K562 (cell line): ENCODE data around the gene CSF2. TPM values are rescaled to one million over a fixed set of nuclear protein-coding genes. Genes with fewer than 3 reads are reported as not detected.

Source experiments
- ATAC-seq: fragments of 200-7000 bp; cut with Tn5 transposase; 3 replicates; pipeline ENCODE4 v1.9.1; 2020; ENCODE audit warnings: moderate library complexity
- BruUV-seq: library from RNA; stranded (reverse); fragments of 400-500 nt; replicated peaks from 2 replicates; lab custom pipeline; 2021; lab: Mats Ljungman, UMichigan
- CTCF ChIA-PET: fragments of 300-600 bp; formaldehyde crosslinking; extraction: SDS; loops from one replicate; lab custom pipeline; 2021; ENCODE audit warnings: low intra/inter-chr PET ratio; lab: Yijun Ruan, JAX
- POLR2A ChIA-PET: fragments of 300-600, 350-650 bp; sonication (Branson Sonifier 250); formaldehyde crosslinking; extraction: SDS; loops from one replicate; lab custom pipeline; 2021; ENCODE audit warnings: antibody characterized with exemption, inconsistent platforms; lab: Yijun Ruan, JAX
- DNase-seq, 4 experiments: peaks; one replicate each; pipeline versions ENCODE4 v3.0.0 to v3.0.0-alpha.2; 2011 to 2018; ENCODE audit warnings: low spot score in 3 of 4, mixed read lengths in 3 of 4; ENCODE audit errors: extremely low read depth in 1 of 4
- FAIRE-seq: peaks from 2 replicates; lab custom pipeline; 2011; peaks lifted over from hg19 to GRCh38; lab: Jason Lieb, UNC
- H2AFZ ChIP-seq: 2 replicates; pipeline ENCODE4 v1.6.0; 2011; ENCODE audit warnings: low read depth, low read length, control low read depth, inconsistent platforms
- H3K27ac ChIP-seq: fragments of 200-600 bp; 3 replicates; pipeline ENCODE4 v1.8.0; 2011; ENCODE audit warnings: low read depth, mild to moderate bottlenecking, control low read depth, inconsistent platforms, low read length, moderate library complexity, mixed read lengths; ENCODE audit errors: extremely low read depth
- H3K27me3 ChIP-seq, 2 experiments: fragments of 300-600 bp in 1 of 2; 2 replicates in 1 of 2; 3 replicates in 1 of 2; pipeline versions ENCODE4 v1.6.0 to v1.8.0; 2011; ENCODE audit warnings: inconsistent platforms in 2 of 2, low read length in 2 of 2, mild to moderate bottlenecking in 1 of 2, mixed read lengths in 1 of 2, moderate library complexity in 1 of 2; ENCODE audit not compliant: control insufficient read depth in 2 of 2, insufficient read depth in 2 of 2
- H3K36me3 ChIP-seq: fragments of 300-600 bp; 3 replicates; pipeline ENCODE4 v1.8.0; 2011; ENCODE audit warnings: mild to moderate bottlenecking, low read length, inconsistent platforms; ENCODE audit not compliant: control insufficient read depth, insufficient read depth
- H3K4me1 ChIP-seq, 2 experiments: fragments of 200-600 bp in 1 of 2; replicated peaks in 1 of 2; 2 replicates in 1 of 2; 3 replicates in 1 of 2; pipeline versions ENCODE4 v1.5.1 to v1.8.0; 2011; ENCODE audit warnings: inconsistent platforms in 2 of 2, low read length in 2 of 2, mild to moderate bottlenecking in 1 of 2, mixed read lengths in 1 of 2, moderate library complexity in 1 of 2; ENCODE audit not compliant: control insufficient read depth in 2 of 2, insufficient read depth in 2 of 2
- H3K4me2 ChIP-seq: 2 replicates; pipeline ENCODE4 v1.6.1; 2011; ENCODE audit warnings: low read length, control low read depth, inconsistent platforms, mixed read lengths; ENCODE audit not compliant: insufficient read depth
- H3K4me3 ChIP-seq: fragments of 200-600 bp; sonication (generic), shearing (Covaris generic); 2 replicates; pipeline ENCODE4 v1.5.1; 2016; ENCODE audit warnings: control low read depth, inconsistent platforms
- H3K79me2 ChIP-seq: fragments of 200-600 bp; 3 replicates; pipeline ENCODE4 v1.8.0; 2011; ENCODE audit warnings: low read length, inconsistent platforms; ENCODE audit not compliant: control insufficient read depth, insufficient read depth
- H3K9ac ChIP-seq, 2 experiments: 2 replicates each; pipeline versions ENCODE4 v1.6.0 to v1.6.1; 2011; ENCODE audit warnings: low read depth in 2 of 2, low read length in 2 of 2, control low read depth in 1 of 2, inconsistent platforms in 1 of 2, mild to moderate bottlenecking in 1 of 2, mixed read lengths in 1 of 2; ENCODE audit not compliant: insufficient read depth in 1 of 2
- H3K9me1 ChIP-seq: one replicate; pipeline ENCODE4 v1.6.0; 2011; ENCODE audit warnings: inconsistent platforms, mild to moderate bottlenecking, low read length, moderate library complexity; ENCODE audit not compliant: control insufficient read depth, insufficient read depth
- H3K9me3 ChIP-seq: replicated peaks from 2 replicates; pipeline ENCODE4 v1.5.1; 2011; ENCODE audit warnings: low read depth, low read length, inconsistent platforms; ENCODE audit not compliant: control insufficient read depth, insufficient read depth
- H4K20me1 ChIP-seq: replicated peaks from 2 replicates; pipeline ENCODE4 v1.6.1; 2011; ENCODE audit warnings: low read length, inconsistent platforms, mixed read lengths; ENCODE audit not compliant: control insufficient read depth, insufficient read depth
- BRCA1 ChIP-seq, 2 experiments: fragments of 450-650 bp in 1 of 2; sonication (generic) in 1 of 2; formaldehyde crosslinking in 1 of 2; IDR thresholded peaks; 2 replicates each; pipeline versions ENCODE4 v1.5.0 to v1.6.1; 2017 to 2020; ENCODE audit warnings: mild to moderate bottlenecking in 1 of 2, missing genetic modification reagents in 1 of 2
- DMBX1 ChIP-seq: fragments of 250-450 bp; sonication (Bioruptor Pico); IDR thresholded peaks from 2 replicates; pipeline ENCODE4 v1.8.0; 2022; ENCODE audit warnings: inconsistent platforms, mild to moderate bottlenecking, moderate library complexity, borderline replicate concordance
- ILF3 ChIP-seq: fragments of 450-650 bp; IDR thresholded peaks from 2 replicates; pipeline ENCODE4 v1.6.1; 2018; ENCODE audit warnings: antibody characterized with exemption, mild to moderate bottlenecking, moderate library complexity, borderline replicate concordance
- MEIS2 ChIP-seq: fragments of 450-650 bp; IDR thresholded peaks from 2 replicates; pipeline ENCODE4 v1.6.1; 2014; ENCODE audit warnings: mild to moderate bottlenecking; ENCODE audit not compliant: partially characterized antibody
- PCBP1 ChIP-seq: fragments of 200-400 bp; formaldehyde crosslinking; IDR thresholded peaks from 2 replicates; pipeline ENCODE4 v1.6.1; 2018; ENCODE audit warnings: mild to moderate bottlenecking, low read depth, low read length; ENCODE audit not compliant: poor library complexity, severe bottlenecking
- WGBS: fragments of 100-300 bp; shearing (Covaris generic); methylation state at CpG from one replicate; pipeline ENCODE4 v1.1.6; 2016; ENCODE audit warnings: low coverage, mixed read lengths; ENCODE audit not compliant: insufficient coverage; ENCODE audit errors: missing lambda C conversion rate; 5-methylcytosine and 5-hydroxymethylcytosine counted together
- in situ Hi-C: fragments of 300-500 bp; cut with MboI; formaldehyde crosslinking; loops from 4 replicates; pipeline ENCODE4 v1.15.0; 2018; ENCODE audit warnings: inconsistent platforms, mixed read lengths
- intact Hi-C: fragments of 100-400 bp; cut with micrococcal nuclease; formaldehyde crosslinking; loops from 2 replicates; pipeline ENCODE4 v1.14.2; 2022
- polyA plus RNA-seq, 8 experiments: library from polyadenylated mRNA; depleted of rRNA in 4 of 8; stranded (reverse) in 5 of 8; unstranded in 3 of 8; fragments of >200 nt; fragmentation: Nextera tagmentation in 2 of 8; fragmentation: Illumina TruSeq in 1 of 8; extraction: Ambion mirVana in 2 of 8; extraction: Trizol in 1 of 8; gene quantifications; 2 replicates each; pipeline versions ENCODE4 v1.2.1 to v1.2.3, GENCODE V29; 2011 to 2014; ENCODE audit warnings: inconsistent platforms in 1 of 8, missing spikeins in 1 of 8
- total RNA-seq, 7 experiments: library from RNA; depleted of rRNA in 6 of 7; stranded (reverse); fragments of >200 nt in 6 of 7; fragmentation: Illumina TruSeq in 2 of 7; extraction: Trizol in 2 of 7; gene quantifications; 2 replicates each; pipeline versions ENCODE4 v1.2.1 to v1.2.3, GENCODE V29; 2011 to 2021; ENCODE audit warnings: low replicate concordance in 1 of 7

Gene CSF2
- total and polyA plus RNA-seq, 9 of the 15 experiments (the other 6 are each of a cell fraction or from before 2014, with no cell fraction given), result 0.25 to 0.29 TPM; not detected in 7

DNA sequence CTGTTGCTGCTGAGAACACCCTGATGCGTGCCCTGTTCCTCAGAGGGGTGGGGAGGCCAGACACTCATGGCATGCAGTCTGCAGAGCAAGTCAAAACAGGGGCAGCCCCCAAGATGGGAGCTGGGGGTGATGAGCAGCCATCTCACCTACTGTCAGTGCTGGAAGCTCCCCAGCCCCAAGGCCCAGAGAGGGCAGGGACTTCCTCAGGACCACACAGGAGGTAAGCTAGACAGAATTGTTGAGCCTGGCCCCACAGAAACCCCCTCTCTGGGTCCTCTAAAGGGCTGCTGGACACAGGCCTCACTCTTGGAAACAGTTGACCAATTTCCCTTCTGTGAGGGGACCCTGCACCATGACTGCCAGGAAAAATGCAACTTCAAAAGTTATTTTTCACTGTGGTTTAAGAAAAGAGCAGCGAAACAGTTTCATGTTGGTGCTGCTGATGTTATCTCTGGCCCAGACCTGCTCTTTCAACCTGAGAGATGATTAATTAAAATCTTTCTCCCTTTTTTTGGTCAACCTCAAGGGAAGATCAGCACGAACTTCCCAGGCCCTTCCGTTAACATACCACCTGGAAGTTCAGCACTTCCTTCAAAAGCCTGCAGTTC lies 9.6 kb downstream of the CSF2 start (continued):
- TF ChIP-seq ILF3, result no peak
- no peak for TF ChIP-seq BRCA1 (IDR thresholded peaks at IDR 0.05)
- no peak for TF ChIP-seq BRCA1 (CRISPR knock-in tag; IDR thresholded peaks at IDR 0.05)
- TF ChIP-seq MEIS2, result no peak

DNA sequence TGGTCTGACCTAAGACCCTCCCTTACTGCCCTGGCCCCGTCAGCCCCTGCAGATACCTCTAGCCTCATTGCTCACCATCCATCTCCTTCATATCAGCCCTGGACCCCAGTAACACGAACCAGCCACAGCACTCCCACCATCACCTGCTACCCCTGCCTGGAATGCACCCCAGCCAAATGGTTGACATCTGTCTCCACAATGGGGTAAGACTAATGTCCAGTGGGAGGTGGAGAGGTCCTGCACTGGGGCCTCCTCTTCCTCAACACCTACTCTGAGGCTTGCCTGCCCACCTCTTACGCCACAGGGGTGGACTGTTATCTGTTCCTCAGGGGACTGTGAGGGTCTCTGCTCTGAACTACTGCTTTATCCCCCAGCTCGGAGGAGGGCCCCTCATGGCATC lies 12.1 kb downstream of the CSF2 start:
- Histone ChIP-seq H3K9ac (peak overlapping the region in 1 of 2 experiments; percentile 64; a peak in 1 of 4 replicates), H3K4me1 (peaks cover 19 to 32% of the 10 kb centered on the region in 2 experiments), H3K9me3 (no peaks in the 10 kb centered on the region), H3K79me2 (no peaks in the 10 kb centered on the region), H3K27me3 (no peaks in the 10 kb centered on the region), H2AFZ (no peak overlapping the region), H3K4me2 (no peak overlapping the region; the same call in 1 of the 2 replicates), H3K27ac (no peak overlapping the region), H3K36me3 (no peaks in the 10 kb centered on the region), H3K4me3 (no peak overlapping the region), H3K9me1 (peaks cover 5% of the 10 kb centered on the region), H4K20me1 (no peaks in the 10 kb centered on the region)
- BruUV-seq, result no TSS peak
- in situ Hi-C loops (no loop called here), intact Hi-C loops (no loop called here)
- WGBS, result 66% methylated on average over 4 of the region's 4 CpGs
- ChIA-PET POLR2A (interaction anchor here (0.6 to 2.0 kb wide), 5 partner anchors 10 to 913 kb away, joined by 3 to 5 read pairs (median 4); no protein-coding TSS in a partner anchor), CTCF (interaction anchor here (0.6 kb wide), 1 partner anchor 20 kb away, joined by 3 read pairs; no protein-coding TSS in a partner anchor)
- DNase-seq (no peak), FAIRE-seq (no peak), ATAC-seq (no peak)
- TF ChIP-seq DMBX1 (CRISPR knock-in tag) (0 out of 2 replicates have a peak, but pooled peaks have one; percentile 14), PCBP1 (no peak)
